ENCODE data around the gene TPSD1.
"Not testable (repeated sequence)": the region's sequence is repeated elsewhere in the genome, so short reads cannot be mapped to it uniquely, and the experiment has no call there.

TPSD1 gene

GRCh38 chr16:1271380-1271723, 15.5 kb downstream of the TPSD1 start:
- TF ChIP-seq, protein P1, sequence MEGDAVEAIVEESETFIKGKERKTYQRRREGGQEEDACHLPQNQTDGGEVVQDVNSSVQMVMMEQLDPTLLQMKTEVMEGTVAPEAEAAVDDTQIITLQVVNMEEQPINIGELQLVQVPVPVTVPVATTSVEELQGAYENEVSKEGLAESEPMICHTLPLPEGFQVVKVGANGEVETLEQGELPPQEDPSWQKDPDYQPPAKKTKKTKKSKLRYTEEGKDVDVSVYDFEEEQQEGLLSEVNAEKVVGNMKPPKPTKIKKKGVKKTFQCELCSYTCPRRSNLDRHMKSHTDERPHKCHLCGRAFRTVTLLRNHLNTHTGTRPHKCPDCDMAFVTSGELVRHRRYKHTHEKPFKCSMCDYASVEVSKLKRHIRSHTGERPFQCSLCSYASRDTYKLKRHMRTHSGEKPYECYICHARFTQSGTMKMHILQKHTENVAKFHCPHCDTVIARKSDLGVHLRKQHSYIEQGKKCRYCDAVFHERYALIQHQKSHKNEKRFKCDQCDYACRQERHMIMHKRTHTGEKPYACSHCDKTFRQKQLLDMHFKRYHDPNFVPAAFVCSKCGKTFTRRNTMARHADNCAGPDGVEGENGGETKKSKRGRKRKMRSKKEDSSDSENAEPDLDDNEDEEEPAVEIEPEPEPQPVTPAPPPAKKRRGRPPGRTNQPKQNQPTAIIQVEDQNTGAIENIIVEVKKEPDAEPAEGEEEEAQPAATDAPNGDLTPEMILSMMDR (IDR thresholded peaks at IDR 0.05; ENCODE audit: control insufficient read depth, insufficient read depth, low read depth, low read length, missing control alignments), result no peak
- no peak for DNase-seq (ENCODE audit: low read depth)
- no peak overlapping the region for H3K4me3 ChIP-seq (ENCODE audit: control insufficient read depth, low read depth, low read length)

- DNase-seq (ENCODE audit: low read depth); H3K4me3 ChIP-seq (ENCODE audit: control insufficient read depth, low read depth, low read length): not testable (repeated sequence)
These were observed 16.0 kb downstream of the TPSD1 start for GRCh38 chr16:1271724-1272413.

DNA sequence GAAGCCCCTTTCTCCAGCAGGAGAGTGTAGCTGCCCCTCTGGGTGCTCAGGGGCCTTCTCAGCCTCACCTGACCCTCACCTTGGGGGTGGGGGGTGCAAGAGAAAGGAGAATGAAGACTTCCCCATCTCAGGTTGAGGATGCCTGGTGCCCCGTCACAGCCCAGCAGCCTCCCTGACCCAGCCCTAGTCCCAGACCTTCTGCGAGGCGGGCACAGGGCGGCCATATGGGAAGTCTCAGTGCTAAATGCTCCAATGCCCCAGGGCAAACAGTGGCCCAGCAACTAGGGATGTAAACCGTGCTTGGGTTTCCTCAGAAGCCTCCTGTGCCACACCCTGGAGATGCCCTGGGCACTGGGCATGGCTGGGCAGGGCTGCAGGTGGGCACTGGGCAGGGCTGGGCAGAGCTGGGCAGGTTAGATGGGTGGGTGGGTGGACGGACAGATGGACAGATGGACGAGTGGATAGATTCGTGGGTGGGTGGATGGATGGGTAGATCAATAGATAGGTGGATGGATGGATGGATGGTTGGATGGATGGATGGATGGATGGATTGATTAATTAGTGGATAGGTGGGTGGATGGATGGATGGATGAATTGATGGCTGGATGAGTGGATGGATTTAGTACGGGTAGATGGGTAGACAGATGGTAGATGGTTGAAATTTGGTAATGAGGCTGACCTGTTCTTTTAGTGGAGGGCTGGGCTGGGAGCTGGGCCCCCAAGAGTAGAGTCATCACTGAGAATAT, 16.8 kb downstream of the TPSD1 start:
- no peak for DNase-seq (ENCODE audit: low read depth)
- TF ChIP-seq, protein P1 (IDR thresholded peaks at IDR 0.05; ENCODE audit: control insufficient read depth, insufficient read depth, low read depth, low read length, missing control alignments), result no peak
- no peak overlapping the region for H3K4me3 ChIP-seq (ENCODE audit: control insufficient read depth, low read depth, low read length)

DNA sequence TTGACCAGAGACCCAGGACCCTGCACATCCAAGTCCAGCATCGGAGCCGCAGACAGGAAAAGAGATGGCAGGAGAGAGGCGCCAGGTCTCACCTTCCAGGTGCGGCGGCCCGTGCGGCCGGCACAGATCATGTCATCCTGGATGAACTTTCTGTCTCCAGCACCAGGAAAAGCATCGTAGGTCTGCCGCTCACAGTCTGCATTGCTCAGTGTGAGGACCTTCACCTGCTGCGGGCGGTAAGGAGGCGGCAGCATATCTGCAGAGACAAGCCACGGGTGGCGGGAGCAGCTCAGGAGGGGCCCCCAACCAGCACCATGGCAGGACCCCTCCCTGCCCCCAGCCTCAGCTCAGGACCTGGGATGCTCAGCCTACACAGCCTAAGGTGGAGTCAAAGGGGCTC, 17.9 kb downstream of the TPSD1 start:
- no peak for DNase-seq (ENCODE audit: low read depth)
- H3K4me3 ChIP-seq (ENCODE audit: control insufficient read depth, low read depth, low read length), result no peak overlapping the region
- TF ChIP-seq, protein P1 (IDR thresholded peaks at IDR 0.05; ENCODE audit: control insufficient read depth, insufficient read depth, low read depth, low read length, missing control alignments), result no peak

DNA sequence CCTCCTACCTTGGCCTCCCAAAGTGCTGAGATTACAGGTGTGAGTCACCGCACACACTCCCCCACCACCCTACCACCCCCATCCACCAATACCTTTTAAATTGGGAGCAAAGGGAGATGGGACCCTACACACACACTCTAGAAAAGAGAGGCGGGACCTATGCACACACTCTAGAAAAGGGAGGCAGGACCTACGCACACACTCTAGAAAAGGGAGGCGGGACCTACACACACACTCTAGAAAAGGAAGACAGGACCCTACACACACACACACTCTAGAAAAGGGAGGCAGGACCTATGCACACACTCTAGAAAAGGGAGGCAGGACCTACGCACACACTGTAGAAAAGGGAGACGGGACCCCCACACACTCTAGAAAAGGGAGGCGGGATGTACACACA, 18.9 kb downstream of the TPSD1 start:
- TF ChIP-seq, protein P1 (IDR thresholded peaks at IDR 0.05; ENCODE audit: control insufficient read depth, insufficient read depth, low read depth, low read length, missing control alignments), result no peak
- no peak overlapping the region for H3K4me3 ChIP-seq (ENCODE audit: control insufficient read depth, low read depth, low read length)
- no peak for DNase-seq (ENCODE audit: low read depth)

DNA sequence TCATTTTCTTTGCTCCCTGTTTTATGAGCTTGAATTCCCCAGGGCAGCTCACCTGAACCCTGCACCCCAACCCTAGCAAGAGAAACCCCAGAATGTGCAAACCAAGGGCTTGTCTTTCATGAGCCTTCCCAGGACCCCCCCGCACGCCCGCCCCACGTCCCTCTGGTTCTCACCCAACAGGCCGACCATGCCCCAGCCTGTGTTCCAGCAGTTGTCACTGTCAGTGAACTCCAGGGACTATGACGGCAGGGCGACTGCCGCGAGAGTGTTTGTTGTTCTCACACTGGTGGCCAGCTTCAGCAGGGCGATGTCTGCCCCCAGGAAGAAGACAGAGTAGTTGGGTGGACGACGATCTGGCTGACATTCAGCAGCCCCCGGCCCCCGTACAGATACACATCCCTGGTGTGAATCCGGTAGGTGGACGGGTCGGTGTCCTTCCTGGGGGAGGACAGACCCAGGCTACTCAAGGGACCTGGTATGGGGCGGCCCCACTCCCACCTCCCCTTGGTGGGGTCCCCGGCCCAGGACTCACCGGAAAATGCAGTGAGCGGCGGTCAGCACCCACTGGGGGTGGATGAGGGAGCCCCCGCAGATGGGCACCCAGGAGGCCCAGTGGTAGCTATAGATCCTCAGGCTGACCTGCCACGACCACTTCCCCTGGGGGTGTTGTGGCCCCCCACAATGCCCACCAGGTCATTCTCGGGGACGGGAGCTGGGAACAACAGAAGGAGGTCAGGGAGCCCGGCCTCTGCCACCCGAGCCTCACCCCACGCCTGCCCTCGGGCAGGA, 20.1 kb downstream of the TPSD1 start:
- no peak overlapping the region for H3K4me3 ChIP-seq (ENCODE audit: control insufficient read depth, low read depth, low read length)
- no peak for DNase-seq (ENCODE audit: low read depth)
- TF ChIP-seq, protein P1 (IDR thresholded peaks at IDR 0.05; ENCODE audit: control insufficient read depth, insufficient read depth, low read depth, low read length, missing control alignments), result no peak

- DNase-seq (ENCODE audit: low read depth), result no peak
- no peak overlapping the region for H3K4me3 ChIP-seq (ENCODE audit: control insufficient read depth, low read depth, low read length)
- TF ChIP-seq, protein P1 (IDR thresholded peaks at IDR 0.05; ENCODE audit: control insufficient read depth, insufficient read depth, low read depth, low read length, missing control alignments), result no peak
These were observed 20.7 kb downstream of the TPSD1 start for GRCh38 chr16:1276580-1276878.
